Suprapubic skin (tissue), 3 donors: Measurements from ENCODE around the gene RNPEP.

Source experiments
- POLR2A ChIP-seq, 2 donors: fragments of 450-650 bp; IDR thresholded peaks; one replicate each; pipeline ENCODE4 v1.6.1; 2017; ENCODE audit warnings: antibody characterized with exemption in 2 of 2, mild to moderate bottlenecking in 2 of 2, moderate library complexity in 2 of 2
- TF ChIP-seq, protein P1 (sequence below), 2 donors: fragments of 200-600 bp in 1 of 2; fragments of 450-650 bp in 1 of 2; sonication (generic) in 1 of 2; IDR thresholded peaks; one replicate each; pipeline ENCODE4 v1.5.1; 2016 to 2019; ENCODE audit warnings: antibody characterized with exemption in 2 of 2, mild to moderate bottlenecking in 1 of 2, moderate library complexity in 1 of 2

DNA sequence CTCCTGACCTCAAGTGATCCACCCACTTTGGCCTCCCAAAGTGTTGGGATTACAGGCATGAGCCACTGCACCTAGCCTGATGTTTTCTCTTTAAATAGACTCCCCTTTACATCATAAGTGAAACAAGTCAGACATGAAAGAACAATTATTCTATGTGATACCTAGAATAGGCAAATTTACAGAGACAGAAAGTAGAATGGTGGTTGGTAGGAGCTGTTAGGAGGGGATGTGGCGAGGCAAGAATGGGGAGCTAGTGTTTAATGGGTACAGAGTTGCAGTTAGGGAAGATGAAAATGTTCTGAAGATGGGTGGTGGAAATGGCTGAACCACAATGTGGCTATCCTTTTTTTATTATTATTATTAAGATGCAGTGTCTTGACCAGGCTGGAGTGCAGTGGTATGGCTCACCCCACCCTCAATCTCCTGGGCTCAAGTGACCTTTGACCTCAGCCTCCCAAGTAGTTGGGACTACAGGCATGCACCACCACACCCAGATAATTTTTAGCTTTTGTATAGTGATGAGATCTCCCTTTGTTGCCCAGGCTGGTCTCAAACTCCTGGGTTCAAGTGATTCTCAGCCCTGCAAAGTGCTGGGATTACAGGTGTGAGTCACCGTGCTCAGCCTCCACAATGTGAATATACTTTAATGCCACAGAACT, 56.4 kb downstream of the RNPEP start:
- TF ChIP-seq, protein P1, sequence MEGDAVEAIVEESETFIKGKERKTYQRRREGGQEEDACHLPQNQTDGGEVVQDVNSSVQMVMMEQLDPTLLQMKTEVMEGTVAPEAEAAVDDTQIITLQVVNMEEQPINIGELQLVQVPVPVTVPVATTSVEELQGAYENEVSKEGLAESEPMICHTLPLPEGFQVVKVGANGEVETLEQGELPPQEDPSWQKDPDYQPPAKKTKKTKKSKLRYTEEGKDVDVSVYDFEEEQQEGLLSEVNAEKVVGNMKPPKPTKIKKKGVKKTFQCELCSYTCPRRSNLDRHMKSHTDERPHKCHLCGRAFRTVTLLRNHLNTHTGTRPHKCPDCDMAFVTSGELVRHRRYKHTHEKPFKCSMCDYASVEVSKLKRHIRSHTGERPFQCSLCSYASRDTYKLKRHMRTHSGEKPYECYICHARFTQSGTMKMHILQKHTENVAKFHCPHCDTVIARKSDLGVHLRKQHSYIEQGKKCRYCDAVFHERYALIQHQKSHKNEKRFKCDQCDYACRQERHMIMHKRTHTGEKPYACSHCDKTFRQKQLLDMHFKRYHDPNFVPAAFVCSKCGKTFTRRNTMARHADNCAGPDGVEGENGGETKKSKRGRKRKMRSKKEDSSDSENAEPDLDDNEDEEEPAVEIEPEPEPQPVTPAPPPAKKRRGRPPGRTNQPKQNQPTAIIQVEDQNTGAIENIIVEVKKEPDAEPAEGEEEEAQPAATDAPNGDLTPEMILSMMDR (IDR thresholded peaks at IDR 0.05) = no peak
- no peak for TF ChIP-seq POLR2A (IDR thresholded peaks at IDR 0.05)
